Uterus (tissue), 4 donors: ENCODE results near the gene DTNA. TPM values are rescaled to one million over a fixed set of nuclear protein-coding genes. Genes with fewer than 3 reads are reported as not detected.
"Not testable (repeated sequence)": the region's sequence is repeated elsewhere in the genome, so short reads cannot be mapped to it uniquely, and the experiment has no call there.

Source experiments
- DNase-seq, 2 donors: peaks; one replicate each; pipeline ENCODE4 v3.0.0-alpha.2; 2019 to 2020
- H3K27ac ChIP-seq, 2 donors: fragments of 200-600 bp; sonication (generic); 1 replicate in 1 of 2; 2 replicates in 1 of 2; pipeline ENCODE4 v1.5.1; 2016 to 2018
- H3K27me3 ChIP-seq, 2 donors: fragments of 200-600 bp; sonication (generic); one replicate each; pipeline ENCODE4 v1.5.1; 2018 to 2019; ENCODE audit warnings: control low read depth in 1 of 2
- H3K36me3 ChIP-seq, 2 donors: fragments of 200-600 bp; sonication (generic); one replicate each; pipeline ENCODE4 v1.5.1; 2019; ENCODE audit warnings: control low read depth in 1 of 2
- H3K4me1 ChIP-seq, 2 donors: fragments of 200-600 bp; sonication (generic); one replicate each; pipeline ENCODE4 v1.5.1; 2018 to 2019; ENCODE audit warnings: control low read depth in 1 of 2
- H3K4me3 ChIP-seq, 2 donors: fragments of 200-600 bp; sonication (generic); 1 replicate in 1 of 2; 2 replicates in 1 of 2; pipeline ENCODE4 v1.5.1; 2018 to 2019; ENCODE audit warnings: mild to moderate bottlenecking in 1 of 2
- H3K9me3 ChIP-seq, 2 donors: fragments of 200-600 bp; sonication (generic); one replicate each; pipeline ENCODE4 v1.5.1; 2019; ENCODE audit warnings: control low read depth in 1 of 2
- CTCF ChIP-seq, 4 experiments: fragments of 200-600 bp in 2 of 4; fragments of 450-650 bp in 2 of 4; sonication (generic) in 2 of 4; IDR thresholded peaks; one replicate each; pipeline ENCODE4 v1.5.1; 2016 to 2019; ENCODE audit warnings: antibody characterized with exemption in 4 of 4, mild to moderate bottlenecking in 2 of 4, moderate library complexity in 1 of 4
- POLR2A ChIP-seq, 2 donors: fragments of 450-650 bp; IDR thresholded peaks; one replicate each; pipeline ENCODE4 v1.6.1; 2016; ENCODE audit warnings: antibody characterized with exemption in 2 of 2, mild to moderate bottlenecking in 1 of 2, moderate library complexity in 1 of 2
- intact Hi-C: fragments of 100-400 bp; cut with DNase I; formaldehyde crosslinking; loops from one replicate; pipeline ENCODE4 v1.15.1; 2023; ENCODE audit warnings: low total_unique reads
- total RNA-seq, 4 donors: library from RNA; depleted of rRNA in 3 of 4; stranded (reverse); fragments of >200 nt in 3 of 4; gene quantifications; one replicate each; pipeline versions ENCODE4 v1.1.0 to v1.2.4, GENCODE V29; 2014 to 2023
- donor health status: DM: yes; HTN: yes; CAD: no.

DTNA gene
- total RNA-seq = 100 to 1,000 TPM in 1 of 4 donors, 10 to 100 TPM in 3; 13.8 to 229 (median 43.0) TPM

- H3K27ac ChIP-seq = peak within 1 kb of the TSS; percentile 78 to 81
- no peak for TF ChIP-seq POLR2A (IDR thresholded peaks at IDR 0.05)
- no peak for TF ChIP-seq CTCF (IDR thresholded peaks at IDR 0.05)
- no peak for DNase-seq
- peaks cover 0 to 5% of the 10 kb centered on the region in 2 donors for H3K4me1 ChIP-seq
- H3K36me3 ChIP-seq = no peaks in the 10 kb centered on the region
- H3K27me3 ChIP-seq = no peaks in the 10 kb centered on the region
- no peaks in the 10 kb centered on the region for H3K9me3 ChIP-seq
- H3K4me3 ChIP-seq = peak within 1 kb of the TSS; percentile 9 to 25
- intact Hi-C loops = no loop called here
These were observed at the start of gene DTNA for GRCh38 chr18:34709750-34710441. DTNA (plus strand) TSS chr18:34710298; CDS start chr18:34755977, 45,679 bp downstream.

GRCh38 chr18:34660572-34660971 is 49.5 kb upstream of the DTNA start:
- Histone ChIP-seq H3K27ac (peak overlapping the region; percentile 68 to 86), H3K9me3 (no peaks in the 10 kb centered on the region), H3K27me3 (no peaks in the 10 kb centered on the region), H3K4me1 (no peaks in the 10 kb centered on the region), H3K36me3 (no peaks in the 10 kb centered on the region), H3K4me3 (no peak overlapping the region)
- DNase-seq = no peak
- intact Hi-C loops = no loop called here
- TF ChIP-seq CTCF (IDR thresholded peaks at IDR 0.05) (no peak), POLR2A (IDR thresholded peaks at IDR 0.05) (no peak)

- Histone ChIP-seq H3K4me1 (no peaks in the 10 kb centered on the region), H3K4me3 (no peak overlapping the region), H3K9me3 (no peaks in the 10 kb centered on the region), H3K36me3 (no peaks in the 10 kb centered on the region), H3K27me3 (no peaks in the 10 kb centered on the region), H3K27ac (peak overlapping the region; percentile 34 to 86)
- no peak for DNase-seq
- TF ChIP-seq CTCF (IDR thresholded peaks at IDR 0.05) (peak; percentile 47 to 66 (median 62)), POLR2A (IDR thresholded peaks at IDR 0.05) (no peak)
- intact Hi-C loops = no loop called here
These were observed 48.5 kb upstream of the DTNA start for GRCh38 chr18:34661464-34662087.

- Histone ChIP-seq H3K27ac (no peak overlapping the region), H3K4me3 (no peak overlapping the region), H3K4me1 (no peaks in the 10 kb centered on the region), H3K27me3 (no peaks in the 10 kb centered on the region), H3K36me3 (no peaks in the 10 kb centered on the region), H3K9me3 (no peaks in the 10 kb centered on the region)
- TF ChIP-seq CTCF (IDR thresholded peaks at IDR 0.05) (no peak), POLR2A (IDR thresholded peaks at IDR 0.05) (no peak)
- intact Hi-C loops = no loop called here
- no peak for DNase-seq
These were observed 33.1 kb upstream of the DTNA start for GRCh38 chr18:34676816-34677574.

- H3K9me3 ChIP-seq, intact Hi-C loops, H3K4me1 ChIP-seq, DNase-seq, H3K27me3 ChIP-seq, H3K4me3 ChIP-seq, H3K27ac ChIP-seq, H3K36me3 ChIP-seq: not testable (repeated sequence)
These were observed 20.3 kb upstream of the DTNA start for GRCh38 chr18:34689750-34690149.
